ENCODE measurements around the gene SLC6A6.

The SLC6A6 gene

DNA sequence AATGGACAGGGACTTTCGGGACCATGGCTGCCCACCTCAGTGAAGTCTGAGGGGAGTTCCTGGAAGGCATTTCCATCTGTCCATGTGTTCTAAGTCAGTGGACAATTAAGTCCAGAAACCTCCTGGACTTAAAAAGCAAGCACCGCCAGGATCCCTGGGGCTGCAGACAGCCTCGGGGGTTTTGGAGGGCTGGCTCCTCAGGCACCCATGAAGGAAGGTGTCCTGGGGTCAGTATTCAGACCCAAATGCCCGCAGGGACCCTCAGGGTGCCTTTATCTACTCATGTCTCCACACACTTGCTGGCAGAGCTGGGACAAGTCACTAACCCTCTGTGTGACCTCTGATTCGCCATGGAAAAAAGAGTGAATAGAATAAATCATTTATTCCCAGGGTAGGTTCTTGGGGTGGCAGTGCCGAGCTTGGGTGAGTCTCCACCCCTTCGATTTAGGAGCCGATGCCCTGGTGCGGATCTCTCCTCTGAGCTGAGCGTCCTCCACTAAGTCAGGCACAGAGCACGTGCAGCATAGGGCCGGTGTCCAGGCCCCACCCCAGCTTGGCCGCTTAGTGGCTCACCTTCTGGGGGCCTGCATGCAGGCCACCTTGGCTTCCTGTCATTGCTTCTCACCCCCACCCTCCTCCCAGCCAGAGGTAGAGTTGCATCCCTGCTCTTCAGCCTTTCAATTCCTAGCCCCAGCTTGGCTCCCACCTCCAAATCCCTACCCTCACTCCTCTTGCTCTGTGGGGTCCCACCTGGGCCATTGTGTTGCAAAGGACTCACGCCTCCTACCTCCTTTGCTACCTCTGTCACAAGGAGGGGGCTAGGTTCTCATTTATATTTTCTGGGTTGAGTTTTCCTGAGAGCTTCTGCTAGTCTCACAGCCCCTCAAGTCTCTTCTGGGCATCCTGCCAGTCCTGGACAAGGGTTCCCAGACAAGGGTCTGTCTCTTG lies 19.9 kb downstream of the SLC6A6 start:
- no peak for DNase-seq

DNA sequence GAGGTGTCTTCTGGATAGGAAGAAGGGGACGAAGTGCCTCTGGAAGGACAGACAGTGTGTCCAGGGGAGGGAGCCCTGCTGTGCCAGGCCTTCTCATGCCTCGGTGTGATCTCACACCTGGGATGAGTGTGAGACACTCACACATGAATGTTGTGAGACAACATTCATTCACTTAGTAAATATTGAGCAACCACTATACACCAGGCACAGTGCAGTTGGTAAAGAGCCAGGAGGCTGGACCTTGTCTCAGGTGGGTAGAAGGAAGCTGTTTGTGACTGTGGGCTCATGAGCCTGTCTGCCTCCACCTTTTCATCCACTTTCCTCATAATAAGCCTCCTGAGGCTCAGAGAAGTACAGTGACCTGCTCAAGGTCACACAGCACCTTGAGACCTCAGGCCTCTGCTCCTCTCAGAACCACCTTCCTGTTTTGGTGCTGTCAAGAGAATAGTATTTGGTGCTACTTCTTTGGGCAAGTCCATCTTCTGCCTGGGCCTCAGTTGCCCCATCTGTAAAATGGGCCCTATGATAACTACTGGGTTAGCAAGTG lies 20.9 kb downstream of the SLC6A6 start:
- peak; percentile 5 for DNase-seq

DNA sequence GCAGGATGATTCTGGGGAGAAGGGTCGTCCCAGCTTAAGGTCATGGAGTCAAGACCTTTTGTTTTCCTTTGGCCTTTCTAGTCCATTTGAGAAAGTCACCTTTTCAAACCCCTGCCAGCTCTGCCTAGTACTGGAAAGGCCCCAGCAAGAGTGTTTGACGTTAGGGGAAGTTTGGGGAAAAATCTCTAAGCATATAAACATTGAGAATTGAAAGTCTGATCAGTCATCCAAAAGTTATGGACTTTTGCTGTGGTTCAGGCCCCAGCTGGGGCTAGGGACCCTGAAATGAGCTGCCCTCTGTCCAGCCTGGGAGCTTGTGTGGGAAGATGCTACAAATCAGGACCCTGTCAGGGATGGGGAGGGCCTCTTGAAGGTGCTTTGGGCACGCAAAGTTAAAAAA lies 21.6 kb downstream of the SLC6A6 start:
- DNase-seq: peak; percentile 4

DNA sequence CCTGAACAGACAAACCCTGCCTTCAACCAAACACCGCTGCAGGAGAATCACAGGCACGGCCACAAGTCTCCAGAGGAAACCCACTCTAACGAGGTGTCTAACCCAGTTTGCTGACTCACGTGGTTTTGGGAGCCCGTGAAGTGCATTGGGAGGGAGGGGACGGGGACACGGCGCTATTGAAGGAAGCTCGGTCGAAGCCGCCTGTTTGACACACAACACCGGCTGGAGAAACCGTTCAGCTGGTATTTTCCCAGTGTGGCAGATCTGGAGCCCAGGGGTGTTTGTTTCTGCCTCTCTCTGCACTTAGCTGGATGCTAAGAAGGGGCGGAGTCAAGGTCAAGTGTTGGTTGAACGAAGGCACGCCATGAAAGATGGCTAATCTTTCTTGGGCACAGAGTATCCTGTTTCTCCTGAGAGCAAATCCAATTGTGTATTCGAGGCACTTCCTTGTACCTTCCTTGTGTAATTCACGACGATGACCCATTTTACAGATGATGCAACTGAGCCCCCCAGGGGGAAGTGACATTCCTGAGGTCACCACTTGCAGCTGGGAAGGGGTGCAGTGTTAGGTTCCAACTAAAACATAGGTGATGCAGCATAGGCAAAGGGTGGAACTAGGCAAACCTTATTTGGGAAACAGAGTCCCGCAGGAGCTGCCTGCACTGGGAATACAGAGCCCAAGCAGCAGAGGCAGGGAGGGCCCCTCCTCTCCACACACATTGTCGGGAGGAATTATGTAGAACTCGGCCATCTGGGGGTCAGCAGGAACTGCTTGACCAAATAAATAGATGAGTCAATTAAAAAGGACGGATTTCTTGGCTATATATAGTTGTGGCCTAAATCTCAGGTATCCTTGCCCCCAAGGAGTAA lies 22.5 kb downstream of the SLC6A6 start:
- peak; percentile 54 for DNase-seq

DNA sequence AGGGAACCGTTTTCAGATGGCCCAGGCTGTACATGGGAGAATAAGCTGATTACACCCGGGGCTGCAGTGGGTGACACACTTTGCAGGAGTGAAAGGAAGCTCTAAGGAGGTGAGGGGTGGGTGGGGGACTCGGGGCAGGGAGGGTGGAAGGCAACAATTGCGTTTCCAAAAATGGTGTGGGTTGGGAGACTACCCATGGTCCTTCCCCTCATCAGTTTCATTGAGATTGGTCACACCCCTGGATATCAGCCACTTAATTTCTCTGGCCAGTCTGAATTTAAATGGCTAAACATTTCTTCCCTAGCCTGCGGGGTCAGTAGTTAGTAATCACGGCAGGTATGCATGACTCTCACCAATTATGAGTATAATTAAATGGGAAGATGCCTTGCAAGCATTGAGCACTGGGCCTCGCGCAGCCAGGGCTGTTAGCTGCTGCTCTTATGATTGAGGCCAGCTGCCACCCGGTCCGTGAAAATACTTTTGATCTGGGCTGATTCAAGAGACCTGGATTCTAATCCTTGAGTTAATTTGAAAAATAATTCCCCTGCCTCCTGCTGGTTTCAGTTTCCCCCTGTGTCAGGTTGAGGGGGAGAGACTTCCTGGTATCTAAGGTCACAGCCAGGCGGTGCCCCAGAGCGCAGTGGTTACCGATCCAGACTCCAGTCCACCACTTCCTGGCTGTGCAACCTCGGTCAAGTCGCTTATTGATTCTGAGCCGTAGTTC lies 23.3 kb downstream of the SLC6A6 start:
- peak; percentile 66 for DNase-seq

DNA sequence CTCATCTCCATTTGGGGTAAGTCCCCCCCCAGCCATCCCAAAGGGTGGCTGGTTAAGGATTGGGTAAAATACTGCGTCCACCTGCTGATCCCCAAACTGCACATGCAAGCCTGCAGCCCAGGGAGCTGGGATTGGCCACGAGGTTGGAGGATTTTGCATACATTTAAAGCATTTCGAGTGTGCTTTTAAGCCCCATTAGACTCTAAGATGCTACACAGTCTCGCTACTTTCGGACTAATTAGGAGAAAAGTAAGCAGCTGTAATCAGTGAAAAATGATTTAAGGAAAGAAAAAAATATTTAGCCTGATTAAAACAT lies 23.9 kb downstream of the SLC6A6 start:
- no peak for DNase-seq

DNA sequence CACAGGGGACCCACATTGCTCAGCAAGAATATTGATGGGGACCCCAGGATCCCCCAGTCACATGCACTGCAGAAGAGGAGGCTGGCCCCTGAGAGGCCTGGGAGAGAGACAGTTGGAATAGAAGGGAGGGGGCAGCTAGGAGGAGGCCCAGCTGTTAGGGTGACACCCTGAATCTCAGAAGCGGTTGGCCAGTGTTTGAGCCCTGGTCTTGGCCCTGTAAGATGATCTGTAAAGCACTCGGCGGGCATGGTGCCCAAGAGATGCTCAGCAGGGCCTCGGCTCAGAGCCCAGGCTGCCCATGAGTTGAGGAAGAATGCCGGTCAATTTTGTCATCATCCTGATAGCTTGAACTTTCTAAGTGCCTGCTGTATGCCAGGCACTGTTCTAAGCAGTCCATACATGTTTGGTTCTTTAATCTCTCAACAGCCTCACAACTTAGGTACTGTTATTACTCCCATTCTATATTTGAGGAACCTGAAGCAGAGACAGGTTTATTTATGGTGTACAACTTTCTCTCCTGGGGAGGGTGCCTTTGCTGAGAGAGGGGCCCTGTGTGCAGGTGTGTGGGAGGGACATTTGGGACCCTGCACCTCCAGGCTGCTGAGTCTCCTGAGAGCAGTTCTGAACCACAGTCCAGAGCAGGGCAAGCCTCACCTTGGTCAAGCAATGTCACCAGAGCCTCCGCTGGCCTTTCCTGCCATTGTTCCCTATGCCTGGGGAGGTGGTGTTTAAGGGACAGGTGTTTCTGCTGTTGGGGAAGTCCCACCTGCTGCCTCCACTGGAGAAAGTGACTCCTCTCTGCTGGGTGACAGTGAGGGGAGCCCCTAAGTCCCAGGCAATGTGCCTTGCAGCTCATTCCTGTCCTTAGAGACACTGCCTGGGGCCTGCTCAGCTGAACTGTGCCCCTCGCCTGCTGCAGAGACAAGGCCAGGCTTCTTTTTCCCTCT lies 26.0 kb downstream of the SLC6A6 start:
- DNase-seq: peak; percentile 16

DNA sequence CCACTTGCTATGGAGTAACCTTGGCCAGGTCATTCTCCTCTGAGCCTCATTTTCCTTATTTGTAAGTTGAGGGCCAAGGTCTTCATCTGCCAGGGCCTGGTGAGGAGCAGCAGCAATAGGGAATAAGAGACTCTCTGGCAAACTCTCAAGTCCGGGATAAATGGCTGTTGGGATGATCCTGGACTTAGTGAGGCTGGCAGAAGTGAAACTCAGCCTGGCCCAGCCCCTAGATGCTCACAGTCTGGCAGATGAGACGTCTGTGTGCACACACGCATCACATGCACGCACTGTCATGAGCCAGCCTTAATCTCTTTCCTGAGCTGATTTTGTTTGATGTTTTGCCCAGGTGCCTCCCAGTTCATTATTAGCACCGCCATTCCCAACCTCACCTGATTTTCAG lies 26.8 kb downstream of the SLC6A6 start:
- peak; percentile 44 for DNase-seq

DNA sequence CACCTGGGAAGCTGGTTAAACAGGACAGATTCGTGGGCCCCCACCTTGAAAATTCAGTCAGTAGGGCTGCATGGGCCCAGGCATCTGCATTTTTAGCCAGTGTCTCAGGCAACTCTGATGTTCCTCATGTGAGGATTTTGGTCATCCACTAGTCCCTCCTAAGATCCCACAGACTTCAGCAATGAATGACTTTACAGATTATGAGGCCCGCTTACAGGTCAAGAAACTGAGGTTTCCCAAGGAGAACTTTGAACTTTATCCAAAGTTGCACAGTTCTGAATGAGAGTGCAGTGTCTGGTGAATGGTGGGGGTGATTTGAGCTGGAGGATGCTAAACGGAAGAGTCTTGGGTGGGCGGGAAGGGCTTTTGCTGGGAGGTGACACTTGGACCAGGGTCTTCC lies 27.2 kb downstream of the SLC6A6 start:
- no peak for DNase-seq

DNA sequence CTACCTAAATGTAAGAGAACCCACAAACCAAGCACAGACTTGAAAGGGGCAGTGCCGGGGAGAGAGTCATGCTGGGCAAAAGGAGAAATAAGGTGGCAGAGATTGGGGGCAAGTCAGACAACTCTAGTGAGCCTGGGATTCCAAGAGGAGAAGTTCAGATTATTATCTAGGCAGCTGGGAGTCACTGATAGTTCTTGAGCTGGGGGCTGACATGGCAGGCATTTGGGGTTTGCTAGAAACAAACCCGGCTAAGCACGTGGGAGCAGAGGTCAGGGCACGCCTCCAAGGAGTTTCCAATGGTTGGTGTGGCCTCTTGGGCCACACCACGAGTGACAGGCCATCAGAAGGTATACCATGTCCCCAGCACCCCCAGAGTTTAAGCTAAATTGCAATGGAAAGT lies 27.6 kb downstream of the SLC6A6 start:
- DNase-seq: peak; percentile 10

DNA sequence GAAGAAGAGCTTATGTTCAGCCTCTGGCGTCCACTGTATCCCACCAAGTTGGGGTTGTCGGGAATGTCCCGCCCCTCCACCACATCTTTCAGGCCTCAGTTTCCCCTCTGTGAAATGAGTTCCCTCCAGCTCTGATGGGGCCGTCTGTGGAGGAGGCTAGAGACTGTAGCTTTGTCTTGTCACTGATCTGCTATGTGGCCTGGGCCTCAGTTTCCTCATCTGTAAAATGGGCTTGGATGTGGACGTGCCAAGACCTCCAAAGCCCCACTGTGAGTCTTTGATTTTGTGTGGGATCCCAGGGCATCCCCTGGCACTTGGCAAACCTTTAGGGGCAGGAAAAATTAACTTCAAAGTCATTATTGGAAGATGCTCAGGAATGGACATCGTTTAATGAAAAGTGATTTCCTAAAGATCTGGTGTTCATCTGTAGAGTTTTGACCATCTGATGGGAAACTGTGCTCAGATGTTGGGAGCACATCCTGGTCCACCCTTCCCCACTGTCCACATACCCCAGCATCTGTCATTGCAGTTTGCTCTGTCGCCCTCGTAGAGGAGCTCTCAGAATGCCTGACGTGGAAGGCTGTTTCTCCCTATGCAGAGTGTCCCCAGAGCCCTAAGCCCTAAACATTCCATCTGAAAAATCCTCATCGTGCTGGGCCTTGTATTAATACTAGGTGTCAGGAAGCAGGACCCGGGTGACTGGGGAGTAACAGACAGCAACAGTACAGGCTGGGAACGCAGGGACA lies 28.5 kb downstream of the SLC6A6 start:
- DNase-seq: peak; percentile 10

DNA sequence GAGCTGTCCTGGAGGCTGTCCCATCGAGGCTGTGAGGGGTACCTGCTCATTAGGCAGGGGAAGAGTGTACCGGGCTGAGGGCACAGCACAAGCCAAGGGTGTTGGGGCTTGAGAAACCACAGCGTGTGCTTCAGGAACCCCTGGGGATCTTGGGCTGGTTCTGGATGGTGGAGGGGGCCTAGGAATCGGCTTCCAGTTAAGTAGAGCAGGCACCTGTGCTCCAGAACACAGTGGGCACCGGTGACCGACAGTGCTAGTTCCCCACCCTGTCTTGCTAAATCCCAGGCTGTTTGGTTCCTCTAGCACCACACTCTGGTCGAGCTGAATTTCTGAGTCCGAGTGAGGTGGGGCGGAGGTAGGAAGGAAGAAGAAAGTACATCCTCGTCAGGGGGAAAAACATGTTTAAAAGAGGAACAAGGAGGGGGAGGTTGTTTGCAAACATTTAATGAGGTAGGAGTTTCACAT lies 29.1 kb downstream of the SLC6A6 start:
- peak; percentile 76 for DNase-seq

DNA sequence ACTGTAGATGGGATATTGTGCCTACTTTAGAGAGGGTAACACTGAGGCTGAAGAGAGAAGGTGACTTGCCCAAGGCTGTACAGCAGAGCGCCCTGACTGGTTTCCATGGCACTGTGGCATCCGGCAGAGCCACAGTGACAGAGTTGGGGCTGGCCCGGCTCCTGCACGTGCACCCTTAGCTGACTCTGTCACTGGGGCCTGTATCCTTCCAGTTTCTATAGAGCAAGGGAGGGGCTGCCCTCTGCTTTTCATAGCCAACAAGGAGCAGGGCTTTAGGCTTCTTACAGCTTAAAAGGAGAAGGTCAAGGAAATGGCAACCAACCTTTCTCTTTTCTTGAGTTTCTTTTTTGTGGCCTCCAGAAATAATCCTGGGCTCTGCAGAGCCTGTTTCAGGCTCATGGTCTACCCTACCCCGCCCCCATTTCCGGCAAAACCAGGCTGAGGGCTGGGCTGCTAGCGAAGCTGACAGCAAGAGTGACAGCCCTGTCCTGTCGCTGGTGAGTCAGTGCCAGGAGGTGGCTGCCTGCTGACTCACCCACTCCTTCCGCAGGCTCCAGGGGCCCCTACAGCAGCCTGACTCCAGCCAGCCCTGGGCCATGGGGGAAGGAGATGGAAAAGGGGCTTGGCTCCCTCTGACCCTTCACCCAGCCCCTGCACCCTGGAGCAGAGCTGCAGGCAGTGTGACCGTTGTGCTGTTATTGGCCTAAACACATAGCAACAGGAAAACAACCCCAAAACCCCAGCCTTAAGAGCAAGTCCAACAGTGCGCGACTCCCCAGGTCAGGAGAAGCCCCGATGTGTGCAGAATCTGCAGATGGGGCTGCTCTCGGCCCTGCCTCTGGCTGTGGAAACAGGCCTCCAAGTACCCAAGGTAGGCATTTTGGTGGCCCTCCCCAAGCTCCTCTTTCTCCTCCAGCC lies 29.8 kb downstream of the SLC6A6 start:
- peak; percentile 95 for DNase-seq

DNA sequence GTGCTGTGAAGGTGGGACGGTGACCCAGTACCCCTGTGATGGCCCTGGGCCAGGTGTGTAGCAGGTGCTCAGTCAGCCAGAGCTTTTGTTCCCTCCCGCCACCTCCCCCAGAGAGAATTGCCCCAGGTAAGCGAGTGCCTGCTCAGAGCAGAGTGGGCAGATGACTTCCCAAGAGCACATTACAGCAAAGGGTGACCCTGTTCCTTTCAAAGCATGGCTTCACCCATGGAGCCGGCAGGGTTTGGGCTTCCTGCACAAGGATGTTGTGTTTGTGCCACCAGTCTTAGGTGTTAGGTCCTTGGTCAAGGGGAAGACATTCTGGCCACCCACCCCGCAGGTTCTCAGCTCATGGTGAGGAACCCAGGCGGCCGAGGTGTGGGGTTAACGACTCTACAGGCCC lies 30.7 kb downstream of the SLC6A6 start:
- peak; percentile 17 for DNase-seq

DNA sequence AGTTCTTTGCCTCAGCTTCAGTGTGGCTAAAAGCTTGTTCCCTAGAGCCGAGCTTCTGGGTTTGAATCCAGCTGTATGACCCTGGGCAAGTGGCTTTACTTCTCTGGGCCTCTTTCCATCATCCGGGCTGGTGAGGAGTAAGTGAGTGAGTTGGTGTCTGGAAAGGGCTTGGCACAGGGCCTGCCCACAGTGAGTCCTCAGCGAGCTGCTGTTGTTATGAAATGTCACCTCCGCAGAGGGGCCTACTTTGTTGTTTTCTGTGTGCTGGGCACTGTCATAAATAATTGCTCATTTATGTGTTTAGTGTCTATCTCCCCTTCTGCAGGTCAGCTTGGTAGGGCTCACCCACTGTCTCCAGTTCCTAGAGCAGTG lies 31.7 kb downstream of the SLC6A6 start:
- peak; percentile 56 for DNase-seq

DNA sequence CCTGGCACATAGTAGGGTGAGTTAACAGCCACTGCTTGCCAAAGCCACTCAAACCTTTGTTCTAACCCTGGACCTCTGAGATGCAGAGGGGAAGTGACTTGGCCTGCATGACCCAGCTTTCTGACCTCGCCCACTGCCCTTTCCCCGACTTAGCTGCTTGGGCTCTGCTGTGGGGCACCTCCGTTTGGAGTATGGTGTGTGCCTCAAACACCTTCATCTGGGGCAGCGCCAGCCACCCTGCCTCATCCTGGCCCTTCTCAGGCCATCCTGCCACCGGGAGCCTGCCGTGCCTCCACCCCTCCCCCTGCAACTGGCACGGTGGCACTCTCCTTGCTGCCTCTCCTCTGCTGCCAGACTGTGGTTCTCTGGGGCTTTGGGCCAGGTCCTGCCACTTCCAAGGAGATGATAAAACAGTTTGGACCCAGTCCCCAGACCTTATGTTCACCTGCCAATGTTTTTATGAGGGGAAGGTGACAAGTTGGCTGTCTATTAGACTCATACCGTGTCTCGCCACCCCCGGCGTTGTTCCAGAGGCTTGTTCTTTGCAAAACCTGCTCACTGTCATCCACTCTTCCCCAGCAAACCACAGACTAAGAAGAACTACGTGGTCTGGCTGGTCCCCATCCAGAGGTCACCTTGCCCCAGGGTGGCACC lies 32.2 kb downstream of the SLC6A6 start:
- peak; percentile 55 for DNase-seq

DNA sequence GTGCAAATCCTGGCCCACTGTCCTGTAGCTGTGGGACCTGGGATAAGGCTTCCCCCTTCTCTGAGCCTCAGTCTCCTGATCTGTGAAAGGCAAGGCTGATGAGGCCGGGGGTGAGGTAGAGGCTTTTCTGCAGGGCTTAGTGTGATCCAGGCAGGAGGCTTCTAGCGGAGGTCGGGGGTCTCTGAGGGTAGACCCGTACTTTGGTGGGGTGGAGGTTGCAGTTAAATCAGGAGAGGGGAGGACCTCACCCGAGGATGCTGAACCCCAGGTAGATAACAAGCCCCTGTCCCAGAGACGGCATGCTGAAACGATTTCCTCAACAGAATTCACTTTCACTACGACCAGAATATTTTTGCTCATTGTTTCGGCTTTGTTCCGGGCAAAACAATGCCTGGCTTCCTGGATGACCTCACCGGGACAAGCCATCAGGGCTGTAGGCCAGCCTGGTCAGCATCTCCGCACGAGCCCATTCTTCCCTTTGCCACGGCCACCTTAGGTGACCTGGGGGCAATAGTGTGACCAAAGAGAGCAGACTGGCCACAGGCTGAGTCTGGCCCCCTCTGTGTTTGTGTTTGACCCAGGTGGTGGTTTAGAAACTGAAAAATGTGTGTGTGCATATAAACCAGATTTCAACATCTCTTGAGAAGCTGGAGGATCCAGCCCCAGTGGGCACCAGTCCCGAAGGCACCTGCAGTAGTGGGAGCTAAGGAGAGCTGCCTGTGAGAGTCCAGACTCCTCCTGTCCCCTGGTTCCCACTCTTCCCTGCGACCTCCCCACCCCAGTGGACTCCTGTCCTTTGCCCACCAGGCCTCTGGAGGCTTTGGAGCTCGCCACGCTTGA lies 33.0 kb downstream of the SLC6A6 start:
- DNase-seq: peak; percentile 6

DNA sequence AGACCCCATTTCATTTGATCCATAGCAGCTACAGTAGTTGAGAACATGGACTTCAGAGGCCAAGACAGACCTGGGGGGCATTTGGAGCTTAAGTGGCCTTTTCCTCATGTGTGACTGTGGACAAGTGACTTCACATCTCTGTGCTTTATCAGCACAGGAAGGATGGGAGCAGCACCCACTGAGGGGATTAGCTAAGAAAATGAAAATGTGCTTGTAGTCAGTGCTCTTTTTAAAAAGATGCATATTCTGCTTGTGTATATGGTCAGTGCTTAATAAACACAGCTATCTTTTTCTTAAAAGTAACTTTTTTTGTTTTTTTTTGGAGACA lies 34.5 kb downstream of the SLC6A6 start:
- DNase-seq: no peak
